ENCODE results near the gene GALNS. TPM values are rescaled to one million over a fixed set of nuclear protein-coding genes. Genes with fewer than 3 reads are reported as not detected.
"Not testable (repeated sequence)": the region's sequence is repeated elsewhere in the genome, so short reads cannot be mapped to it uniquely, and the experiment has no call there.

GALNS gene
- total and polyA plus RNA-seq, 5 donors, result 17.6 to 22.3 (median 19.1) TPM

GRCh38 chr16:88831838-88832237, 24.9 kb downstream of the GALNS start:
- peak in 1 of 2 donors; percentile 6 for ATAC-seq
- intact Hi-C loops (cut with DNase I), result no loop called here
- no peak for DNase-seq
- WGBS, result 82% methylated on average over 13 of the region's 13 CpGs
- no peak overlapping the region for H3K27ac ChIP-seq (ENCODE audit: low read length)
- no peaks in the 10 kb centered on the region for H3K27me3 ChIP-seq (ENCODE audit: control insufficient read depth, insufficient read depth)
- H3K9me3 ChIP-seq (ENCODE audit: control insufficient read depth, low read length), result no peaks in the 10 kb centered on the region
- H3K4me3 ChIP-seq (ENCODE audit: low read length), result no peak overlapping the region
- no peaks in the 10 kb centered on the region for H3K4me1 ChIP-seq (ENCODE audit: control insufficient read depth, insufficient read depth, low read length)

DNA sequence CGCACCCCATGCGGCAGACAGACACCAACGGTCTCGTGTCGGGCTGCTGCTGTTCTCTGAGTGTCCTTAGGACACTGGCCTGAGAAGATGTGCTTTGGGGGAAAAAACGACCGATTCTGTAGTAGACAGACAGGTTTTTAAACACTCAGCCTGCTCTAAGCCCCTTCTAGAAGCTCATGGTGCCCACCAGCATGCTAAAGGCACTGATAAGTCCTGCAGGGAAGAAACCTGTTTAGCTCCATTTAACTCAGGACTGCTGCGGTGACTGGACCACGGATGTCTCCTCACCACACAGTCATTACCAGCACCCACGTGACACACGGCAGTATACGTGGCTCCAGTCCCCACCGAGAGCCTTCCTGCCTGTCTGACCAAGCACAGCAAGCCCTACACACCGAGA, 26.0 kb downstream of the GALNS start:
- intact Hi-C loops (cut with DNase I), result no loop called here
- 92% methylated on average over 14 of the region's 14 CpGs for WGBS
- Histone ChIP-seq H3K4me1 (ENCODE audit: control insufficient read depth, insufficient read depth, low read length) (no peaks in the 10 kb centered on the region), H3K27ac (ENCODE audit: low read length) (no peak overlapping the region), H3K4me3 (ENCODE audit: low read length) (no peak overlapping the region), H3K9me3 (ENCODE audit: control insufficient read depth, low read length) (no peaks in the 10 kb centered on the region), H3K27me3 (ENCODE audit: control insufficient read depth, insufficient read depth) (no peaks in the 10 kb centered on the region)
- no peak for DNase-seq
- ATAC-seq, result no peak

DNA sequence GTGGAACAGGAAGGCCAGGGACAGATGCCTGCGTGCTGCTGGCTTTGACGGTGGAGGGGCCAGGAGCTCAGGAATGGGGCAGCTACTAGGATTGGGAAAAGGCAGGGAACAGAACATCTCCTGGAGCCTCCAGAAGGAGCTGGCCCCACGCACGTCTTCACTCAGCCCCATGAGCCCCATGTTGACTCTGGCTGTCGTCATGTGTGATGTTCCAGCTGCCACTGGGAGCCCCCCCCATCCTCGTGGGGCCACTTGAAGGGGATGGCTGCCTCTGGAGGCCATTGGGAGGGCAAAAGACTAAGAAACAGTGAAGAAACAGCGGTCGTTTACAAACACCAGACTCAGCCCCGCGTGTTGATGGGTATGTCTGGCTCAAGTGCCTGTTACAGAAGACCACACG, 26.5 kb downstream of the GALNS start:
- DNase-seq (peak; percentile 72 to 82 (median 79)), ATAC-seq (peak; percentile 64 to 65)
- Histone ChIP-seq H3K4me3 (ENCODE audit: low read length) (no peak overlapping the region), H3K4me1 (ENCODE audit: control insufficient read depth, insufficient read depth, low read length) (no peaks in the 10 kb centered on the region), H3K27me3 (ENCODE audit: control insufficient read depth, insufficient read depth) (no peaks in the 10 kb centered on the region), H3K27ac (ENCODE audit: low read length) (no peak overlapping the region), H3K9me3 (ENCODE audit: control insufficient read depth, low read length) (no peaks in the 10 kb centered on the region)
- WGBS, result 55% methylated on average over 11 of the region's 11 CpGs
- intact Hi-C loops (cut with DNase I), result no loop called here

- no peak for ATAC-seq
- H3K9me3 ChIP-seq (ENCODE audit: control insufficient read depth, low read length), result no peaks in the 10 kb centered on the region
- DNase-seq, result no peak
- 89% methylated on average over 24 of the region's 24 CpGs for WGBS
- H3K27ac ChIP-seq (ENCODE audit: low read length), result no peak overlapping the region
- no peaks in the 10 kb centered on the region for H3K27me3 ChIP-seq (ENCODE audit: control insufficient read depth, insufficient read depth)
- intact Hi-C loops (cut with DNase I), result no loop called here
- H3K4me1 ChIP-seq (ENCODE audit: control insufficient read depth, insufficient read depth, low read length), result no peaks in the 10 kb centered on the region
- no peak overlapping the region for H3K4me3 ChIP-seq (ENCODE audit: low read length)
Measured at GRCh38 chr16:88828711-88829110, 28.0 kb downstream of the GALNS start.

DNA sequence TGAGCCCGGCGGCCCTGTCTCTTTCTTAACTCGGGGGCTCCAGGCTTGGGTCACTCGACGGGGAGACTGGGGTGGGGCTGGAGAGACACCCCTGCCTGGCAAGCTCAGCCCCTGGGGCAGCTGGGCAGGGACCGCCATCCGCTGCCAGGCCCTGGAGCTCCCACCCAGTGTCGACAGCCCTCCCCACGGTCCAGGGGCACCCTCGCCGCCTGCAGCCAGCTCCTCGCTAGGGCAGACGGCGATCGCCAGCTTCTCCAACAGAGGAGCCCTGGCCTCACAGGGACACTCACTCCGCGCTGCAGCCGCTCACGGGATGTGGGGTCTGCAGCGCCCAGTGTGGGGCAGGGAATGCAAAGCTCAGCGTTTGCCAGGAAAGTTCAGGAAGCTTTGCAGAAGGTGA, 29.0 kb downstream of the GALNS start:
- H3K27me3 ChIP-seq (ENCODE audit: control insufficient read depth, insufficient read depth), result no peaks in the 10 kb centered on the region
- DNase-seq (no peak), ATAC-seq (no peak)
- intact Hi-C loops (cut with DNase I), result no loop called here
- H3K27ac ChIP-seq (ENCODE audit: low read length), result no peak overlapping the region
- H3K4me1 ChIP-seq (ENCODE audit: control insufficient read depth, insufficient read depth, low read length), result no peaks in the 10 kb centered on the region
- no peak overlapping the region for H3K4me3 ChIP-seq (ENCODE audit: low read length)
- no peaks in the 10 kb centered on the region for H3K9me3 ChIP-seq (ENCODE audit: control insufficient read depth, low read length)
- 92% methylated on average over 21 of the region's 21 CpGs for WGBS

DNA sequence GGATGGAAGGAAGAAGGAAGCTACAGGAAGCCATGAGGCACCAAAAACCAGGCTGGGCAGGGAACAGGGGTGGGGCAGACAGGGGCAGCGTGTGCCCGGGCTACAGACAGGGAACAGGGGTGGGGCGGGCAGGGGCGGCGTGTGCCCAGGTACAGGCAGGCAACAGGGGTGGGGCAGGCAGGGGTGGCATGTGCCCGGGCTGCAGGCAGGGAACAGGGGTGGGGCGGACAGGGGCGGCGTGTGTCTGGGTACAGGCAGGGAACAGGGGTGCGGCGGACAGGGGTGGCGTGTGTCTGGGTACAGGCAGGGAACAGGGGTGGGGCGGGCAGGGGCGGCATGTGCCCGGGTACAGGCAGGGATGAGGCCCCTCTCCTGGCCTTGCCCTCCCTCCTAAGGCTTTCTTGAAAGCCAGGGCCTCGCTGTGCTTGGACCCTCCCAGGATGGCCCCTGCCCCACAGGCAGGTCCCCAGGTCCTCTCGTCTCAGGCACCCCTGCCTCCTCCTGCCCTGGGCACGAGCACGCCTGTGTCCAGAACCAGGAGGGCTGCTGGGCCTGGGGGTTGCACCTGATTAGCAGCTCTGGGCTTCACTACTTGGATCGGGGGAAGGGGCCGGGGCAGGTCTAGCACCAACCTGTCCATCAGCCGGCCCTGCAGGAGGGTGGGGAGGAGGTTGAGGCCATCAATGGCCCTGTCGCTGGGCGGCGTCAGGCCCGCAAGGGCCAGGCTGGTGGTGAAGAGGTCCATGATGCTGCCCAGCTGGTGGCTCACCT, 30.5 kb downstream of the GALNS start:
- WGBS, result 95% methylated on average over 26 of the region's 26 CpGs
- DNase-seq (no peak), ATAC-seq (no peak)
- Histone ChIP-seq H3K9me3 (ENCODE audit: control insufficient read depth, low read length) (no peaks in the 10 kb centered on the region), H3K27me3 (ENCODE audit: control insufficient read depth, insufficient read depth) (no peaks in the 10 kb centered on the region), H3K4me1 (ENCODE audit: control insufficient read depth, insufficient read depth, low read length) (no peaks in the 10 kb centered on the region), H3K27ac (ENCODE audit: low read length) (no peak overlapping the region), H3K4me3 (ENCODE audit: low read length) (no peak overlapping the region)
- intact Hi-C loops (cut with DNase I), result no loop called here

DNA sequence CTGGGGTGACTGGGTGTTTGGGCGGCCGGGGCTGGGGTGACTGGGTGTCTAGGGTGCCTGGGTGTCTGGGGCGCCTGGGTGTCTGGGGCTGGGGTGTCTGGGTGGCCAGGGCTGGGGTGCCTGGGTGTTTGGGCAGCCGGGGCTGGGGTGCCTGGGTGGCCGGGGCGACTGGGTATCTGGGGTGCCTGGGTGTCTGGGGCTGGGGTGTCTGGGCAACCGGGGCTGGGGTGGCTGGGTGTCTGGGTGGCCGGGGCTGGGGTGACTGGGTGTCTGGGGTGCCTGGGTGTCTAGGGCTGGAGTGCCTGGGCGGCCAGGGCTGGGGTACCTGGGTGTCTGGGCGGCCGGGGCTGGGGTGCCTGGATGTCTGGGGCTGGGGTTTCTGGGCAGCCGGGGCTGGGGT, 31.6 kb downstream of the GALNS start:
- WGBS, result 97% methylated on average over 12 of the region's 12 CpGs

DNA sequence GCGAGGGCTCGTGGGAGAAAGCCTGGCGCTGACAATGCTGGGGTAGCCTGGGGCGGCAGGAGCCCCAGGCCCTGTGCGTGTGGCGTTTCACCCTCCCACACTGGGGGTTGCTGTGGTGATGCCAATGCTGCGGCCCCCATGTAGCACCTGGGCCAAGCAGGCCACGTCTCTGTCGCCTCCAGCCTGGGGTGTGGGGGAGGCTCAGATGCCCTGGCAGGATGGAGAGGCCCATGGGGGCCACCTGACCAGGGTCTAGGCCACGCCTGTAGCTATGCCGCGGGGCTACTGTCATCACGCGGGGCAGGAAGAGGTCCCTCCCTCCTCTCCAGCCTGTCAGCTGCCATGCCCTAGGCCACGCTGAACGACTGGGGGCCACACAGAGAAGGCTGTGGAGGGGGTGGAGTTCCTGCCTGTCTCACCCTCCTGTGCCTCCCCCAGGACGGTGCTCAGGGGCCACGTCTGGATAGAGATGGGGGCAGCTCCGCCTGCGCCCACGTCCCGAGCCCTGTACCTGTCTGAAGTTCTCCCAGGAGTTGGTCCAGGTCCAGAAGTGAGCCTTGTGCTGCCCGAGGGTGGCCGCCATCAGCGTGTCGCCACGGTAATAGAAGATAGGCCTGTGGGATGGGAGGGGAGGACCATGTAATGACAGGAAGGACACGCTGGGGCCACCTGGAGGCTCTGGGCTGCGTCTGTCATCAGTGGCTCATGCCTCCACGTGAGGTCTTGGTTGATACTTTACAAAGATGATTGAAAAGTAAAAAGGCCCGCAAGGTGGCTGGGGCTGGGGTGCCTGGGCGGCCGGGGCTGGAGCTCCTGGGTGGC, 32.3 kb downstream of the GALNS start:
- no peak for ATAC-seq
- intact Hi-C loops (cut with DNase I), result no loop called here

More for the DNA sequence above, 31.6 kb downstream of the GALNS start:
- no peak for ATAC-seq
- DNase-seq, result no peak
- H3K9me3 ChIP-seq (ENCODE audit: control insufficient read depth, low read length), result no peaks in the 10 kb centered on the region
- H3K4me1 ChIP-seq (ENCODE audit: control insufficient read depth, insufficient read depth, low read length), result no peaks in the 10 kb centered on the region
- intact Hi-C loops (cut with DNase I), result no loop called here
- no peaks in the 10 kb centered on the region for H3K27me3 ChIP-seq (ENCODE audit: control insufficient read depth, insufficient read depth)
- H3K27ac ChIP-seq (ENCODE audit: low read length), result no peak overlapping the region
- H3K4me3 ChIP-seq (ENCODE audit: low read length), result no peak overlapping the region

GRCh38 chr16:88823646-88824045, 33.1 kb downstream of the GALNS start:
- H3K4me1 ChIP-seq (ENCODE audit: control insufficient read depth, insufficient read depth, low read length); H3K9me3 ChIP-seq (ENCODE audit: control insufficient read depth, low read length); H3K27me3 ChIP-seq (ENCODE audit: control insufficient read depth, insufficient read depth); ATAC-seq; H3K4me3 ChIP-seq (ENCODE audit: low read length); intact Hi-C loops (cut with DNase I); H3K27ac ChIP-seq (ENCODE audit: low read length); DNase-seq: not testable (repeated sequence)
- WGBS, result 98% methylated on average over 30 of the region's 31 CpGs

More for the DNA sequence above, 32.3 kb downstream of the GALNS start:
- 88% methylated on average over 33 of the region's 33 CpGs for WGBS
- H3K27ac ChIP-seq (ENCODE audit: low read length), result no peak overlapping the region
- no peaks in the 10 kb centered on the region for H3K4me1 ChIP-seq (ENCODE audit: control insufficient read depth, insufficient read depth, low read length)
- no peak overlapping the region for H3K4me3 ChIP-seq (ENCODE audit: low read length)
- DNase-seq, result no peak
- no peaks in the 10 kb centered on the region for H3K9me3 ChIP-seq (ENCODE audit: control insufficient read depth, low read length)
- H3K27me3 ChIP-seq (ENCODE audit: control insufficient read depth, insufficient read depth), result no peaks in the 10 kb centered on the region

GRCh38 chr16:88822281-88823040, 34.3 kb downstream of the GALNS start:
- H3K27ac ChIP-seq (ENCODE audit: low read length), result no peak overlapping the region
- no peaks in the 10 kb centered on the region for H3K27me3 ChIP-seq (ENCODE audit: control insufficient read depth, insufficient read depth)
- 93% methylated on average over 24 of the region's 24 CpGs for WGBS

More at GRCh38 chr16:88822281-88823040, 34.3 kb downstream of the GALNS start:
- Histone ChIP-seq H3K4me1 (ENCODE audit: control insufficient read depth, insufficient read depth, low read length) (no peaks in the 10 kb centered on the region), H3K9me3 (ENCODE audit: control insufficient read depth, low read length) (no peaks in the 10 kb centered on the region), H3K4me3 (ENCODE audit: low read length) (no peak overlapping the region)
- ATAC-seq (no peak), DNase-seq (no peak)
- intact Hi-C loops (cut with DNase I), result no loop called here

Measured in right cardiac atrium (tissue), 5 donors.